OCI-LY3 (cell line): Measurements from ENCODE around the gene RAI1.

Experiments
- H2AFZ ChIP-seq: fragments of 200-600, 300-600 bp; shearing (Covaris generic); 2 replicates; pipeline ENCODE4 v1.6.0; 2014; ENCODE audit warnings: antibody characterized with exemption, low read depth, low read length
- H3K27ac ChIP-seq: fragments of 200-600, 300-600 bp; sonication (generic); 2 replicates; pipeline ENCODE4 v1.5.1; 2014; ENCODE audit warnings: mild to moderate bottlenecking, low read length, moderate library complexity, mixed read lengths
- H3K27me3 ChIP-seq: fragments of 200-600, 300-600 bp; sonication (generic); 2 replicates; pipeline ENCODE4 v1.6.1; 2014; ENCODE audit warnings: low read depth, low read length, mixed read lengths
- H3K36me3 ChIP-seq: fragments of 200-600, 300-600 bp; sonication (generic); replicated peaks from 2 replicates; pipeline ENCODE3; 2014; ENCODE audit warnings: low read depth, low read length, mixed read lengths
- H3K4me1 ChIP-seq: fragments of 300-600, 200-600 bp; sonication (generic); 2 replicates; pipeline ENCODE4 v1.6.1; 2014; ENCODE audit warnings: low read length, mixed read lengths
- H3K4me2 ChIP-seq: fragments of 200-600, 300-600 bp; sonication (generic); 2 replicates; pipeline ENCODE4 v1.6.1; 2014; ENCODE audit warnings: low read length, mixed read lengths
- H3K4me3 ChIP-seq: fragments of 300-600, 200-600 bp; sonication (generic); 2 replicates; pipeline ENCODE4 v1.5.1; 2014; ENCODE audit warnings: antibody characterized with exemption, mild to moderate bottlenecking, low read length, moderate library complexity
- H3K79me2 ChIP-seq: fragments of 300-600, 200-600 bp; shearing (Covaris generic); 2 replicates; pipeline ENCODE4 v1.6.1; 2014; ENCODE audit warnings: mild to moderate bottlenecking, low read length, mixed read lengths
- H3K9ac ChIP-seq: fragments of 300-600, 200-600 bp; shearing (Covaris generic); 2 replicates; pipeline ENCODE4 v1.6.0; 2014; ENCODE audit warnings: mild to moderate bottlenecking, low read length, moderate library complexity
- H3K9me3 ChIP-seq: fragments of 200-600, 300-600 bp; shearing (Covaris generic); 2 replicates; pipeline ENCODE4 v1.6.1; 2014; ENCODE audit warnings: low read length, mixed read lengths; ENCODE audit not compliant: insufficient read depth
- H4K20me1 ChIP-seq: fragments of 200-600, 300-600 bp; sonication (generic); 2 replicates; pipeline ENCODE4 v1.6.1; 2016; ENCODE audit warnings: low read length, mixed read lengths; ENCODE audit not compliant: insufficient read depth
- EZH2phosphoT487 ChIP-seq: fragments of 200-600 bp; shearing (Covaris generic); IDR thresholded peaks from 2 replicates; pipeline ENCODE4 v1.6.1; 2018; ENCODE audit warnings: antibody characterized with exemption, mixed run types, low read depth
- TF ChIP-seq, protein P1 (sequence below): fragments of 200-600, 300-600 bp; sonication (generic); IDR thresholded peaks from 2 replicates; pipeline ENCODE4 v1.5.1; 2014; ENCODE audit warnings: antibody characterized with exemption, low read length, low read depth

Gene RAI1

GRCh38 chr17:17841601-17842025, 160.4 kb downstream of the RAI1 start:
- H3K4me1 ChIP-seq = peaks cover 30% of the 10 kb centered on the region
- H4K20me1 ChIP-seq = no peaks in the 10 kb centered on the region
- H2AFZ ChIP-seq = no peak overlapping the region
- H3K79me2 ChIP-seq = no peaks in the 10 kb centered on the region
- no peak overlapping the region for H3K4me2 ChIP-seq
- H3K27ac ChIP-seq = no peak overlapping the region
- no peaks in the 10 kb centered on the region for H3K36me3 ChIP-seq
- no peaks in the 10 kb centered on the region for H3K9me3 ChIP-seq
- no peak overlapping the region for H3K4me3 ChIP-seq
- H3K27me3 ChIP-seq = no peaks in the 10 kb centered on the region
- TF ChIP-seq EZH2phosphoT487 = no peak
- TF ChIP-seq, protein P1, sequence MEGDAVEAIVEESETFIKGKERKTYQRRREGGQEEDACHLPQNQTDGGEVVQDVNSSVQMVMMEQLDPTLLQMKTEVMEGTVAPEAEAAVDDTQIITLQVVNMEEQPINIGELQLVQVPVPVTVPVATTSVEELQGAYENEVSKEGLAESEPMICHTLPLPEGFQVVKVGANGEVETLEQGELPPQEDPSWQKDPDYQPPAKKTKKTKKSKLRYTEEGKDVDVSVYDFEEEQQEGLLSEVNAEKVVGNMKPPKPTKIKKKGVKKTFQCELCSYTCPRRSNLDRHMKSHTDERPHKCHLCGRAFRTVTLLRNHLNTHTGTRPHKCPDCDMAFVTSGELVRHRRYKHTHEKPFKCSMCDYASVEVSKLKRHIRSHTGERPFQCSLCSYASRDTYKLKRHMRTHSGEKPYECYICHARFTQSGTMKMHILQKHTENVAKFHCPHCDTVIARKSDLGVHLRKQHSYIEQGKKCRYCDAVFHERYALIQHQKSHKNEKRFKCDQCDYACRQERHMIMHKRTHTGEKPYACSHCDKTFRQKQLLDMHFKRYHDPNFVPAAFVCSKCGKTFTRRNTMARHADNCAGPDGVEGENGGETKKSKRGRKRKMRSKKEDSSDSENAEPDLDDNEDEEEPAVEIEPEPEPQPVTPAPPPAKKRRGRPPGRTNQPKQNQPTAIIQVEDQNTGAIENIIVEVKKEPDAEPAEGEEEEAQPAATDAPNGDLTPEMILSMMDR = no peak
- H3K9ac ChIP-seq = no peak overlapping the region

- Histone ChIP-seq H3K4me1 (peaks cover 26% of the 10 kb centered on the region), H4K20me1 (no peaks in the 10 kb centered on the region), H3K4me3 (no peak overlapping the region), H3K27ac (no peak overlapping the region), H3K27me3 (no peaks in the 10 kb centered on the region), H3K9ac (no peak overlapping the region), H3K79me2 (no peaks in the 10 kb centered on the region), H3K9me3 (no peaks in the 10 kb centered on the region), H2AFZ (no peak overlapping the region), H3K4me2 (no peak overlapping the region), H3K36me3 (no peaks in the 10 kb centered on the region)
- TF ChIP-seq, protein P1 = no peak
- no peak for TF ChIP-seq EZH2phosphoT487
These were observed 161.0 kb downstream of the RAI1 start for GRCh38 chr17:17842111-17842876.

DNA sequence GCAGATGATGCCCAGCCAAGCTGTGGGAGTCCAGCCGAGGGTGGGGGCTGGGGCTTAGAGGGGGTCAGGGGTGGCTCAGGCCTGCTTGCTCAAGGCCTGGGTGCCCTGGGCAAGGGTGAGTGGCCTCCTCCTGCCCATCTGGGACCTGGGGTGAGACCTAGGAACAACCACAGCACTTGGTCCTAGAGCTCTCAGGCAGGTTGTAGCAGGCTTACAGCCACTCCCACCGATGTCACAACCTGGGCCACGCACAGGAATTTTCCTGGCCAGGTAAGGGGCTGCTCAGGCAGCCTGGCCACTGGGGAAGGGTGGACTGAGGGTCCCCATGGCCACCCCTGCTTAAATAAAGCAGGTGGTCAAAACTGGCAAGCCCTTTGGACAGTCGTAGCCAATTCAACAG, 161.8 kb downstream of the RAI1 start:
- H3K4me3 ChIP-seq = no peak overlapping the region
- H4K20me1 ChIP-seq = no peaks in the 10 kb centered on the region
- no peak overlapping the region for H3K4me2 ChIP-seq
- TF ChIP-seq, protein P1 = no peak
- no peak for TF ChIP-seq EZH2phosphoT487
- no peaks in the 10 kb centered on the region for H3K79me2 ChIP-seq
- H3K27me3 ChIP-seq = no peaks in the 10 kb centered on the region
- H3K9ac ChIP-seq = no peak overlapping the region
- no peaks in the 10 kb centered on the region for H3K36me3 ChIP-seq
- no peak overlapping the region for H2AFZ ChIP-seq
- peaks cover 19% of the 10 kb centered on the region; the same call in 1 of the 2 replicates for H3K4me1 ChIP-seq
- no peaks in the 10 kb centered on the region for H3K9me3 ChIP-seq
- H3K27ac ChIP-seq = no peak overlapping the region

GRCh38 chr17:17844079-17844478, 162.8 kb downstream of the RAI1 start:
- TF ChIP-seq, protein P1 = no peak
- no peak for TF ChIP-seq EZH2phosphoT487
- Histone ChIP-seq H3K9ac (no peak overlapping the region), H3K4me3 (no peak overlapping the region), H3K4me1 (peaks cover 13% of the 10 kb centered on the region; the same call in 1 of the 2 replicates), H3K27me3 (no peaks in the 10 kb centered on the region), H3K27ac (no peak overlapping the region), H3K36me3 (no peaks in the 10 kb centered on the region), H3K4me2 (no peak overlapping the region), H3K9me3 (no peaks in the 10 kb centered on the region), H2AFZ (no peak overlapping the region), H4K20me1 (no peaks in the 10 kb centered on the region), H3K79me2 (no peaks in the 10 kb centered on the region)
